Embryonic facial prominence (tissue), 1 donor: Measurements from ENCODE around the gene ATAD2B.

Experiments
- DNase-seq: peaks from one replicate; pipeline ENCODE4 v3.0.0-alpha.2; 2016; ENCODE audit errors: extremely low spot score

Gene ATAD2B

GRCh38 chr2:23837871-23838270 lies 89.1 kb downstream of the ATAD2B start:
- no peak for DNase-seq

GRCh38 chr2:23836971-23837565 lies 89.9 kb downstream of the ATAD2B start:
- no peak for DNase-seq

GRCh38 chr2:23836505-23836904 lies 90.4 kb downstream of the ATAD2B start:
- no peak for DNase-seq

GRCh38 chr2:23835988-23836387 lies 90.9 kb downstream of the ATAD2B start:
- DNase-seq = no peak

- no peak for DNase-seq
Measured at GRCh38 chr2:23835423-23835822, 91.5 kb downstream of the ATAD2B start.

GRCh38 chr2:23828986-23829385 lies 97.9 kb downstream of the ATAD2B start:
- no peak for DNase-seq

GRCh38 chr2:23828256-23828980 lies 98.5 kb downstream of the ATAD2B start:
- no peak for DNase-seq

- DNase-seq = no peak
Measured at GRCh38 chr2:23827287-23827686, 99.6 kb downstream of the ATAD2B start.

GRCh38 chr2:23826771-23827170 lies 100.2 kb downstream of the ATAD2B start:
- no peak for DNase-seq

- no peak for DNase-seq
Measured at GRCh38 chr2:23826040-23826439, 100.9 kb downstream of the ATAD2B start.

GRCh38 chr2:23824777-23825212 lies 102.1 kb downstream of the ATAD2B start:
- DNase-seq = peak; percentile 23

- DNase-seq = no peak
Measured at GRCh38 chr2:23823863-23824262, 103.1 kb downstream of the ATAD2B start.

GRCh38 chr2:23814963-23815362 lies 112.0 kb downstream of the ATAD2B start:
- DNase-seq = no peak

GRCh38 chr2:23813438-23813837 lies 113.5 kb downstream of the ATAD2B start:
- DNase-seq = no peak

- no peak for DNase-seq
Measured at GRCh38 chr2:23809150-23809549, 117.8 kb downstream of the ATAD2B start.

- DNase-seq = no peak
Measured at GRCh38 chr2:23806665-23807249, 120.2 kb downstream of the ATAD2B start.

- DNase-seq = no peak
Measured at GRCh38 chr2:23806201-23806600, 120.7 kb downstream of the ATAD2B start.

- DNase-seq = no peak
Measured at GRCh38 chr2:23803965-23804542, 122.9 kb downstream of the ATAD2B start.

GRCh38 chr2:23803264-23803964 lies 123.5 kb downstream of the ATAD2B start:
- no peak for DNase-seq

- no peak for DNase-seq
Measured at GRCh38 chr2:23801396-23801795, 125.5 kb downstream of the ATAD2B start.

GRCh38 chr2:23794234-23794633 lies 132.7 kb downstream of the ATAD2B start:
- no peak for DNase-seq

GRCh38 chr2:23793476-23793875 lies 133.4 kb downstream of the ATAD2B start:
- no peak for DNase-seq
